ENCODE measurements around the gene LRRC19.
A peak's percentile ranks its signal among the peaks of the same experiment; 100 is the strongest.

The LRRC19 gene

DNA sequence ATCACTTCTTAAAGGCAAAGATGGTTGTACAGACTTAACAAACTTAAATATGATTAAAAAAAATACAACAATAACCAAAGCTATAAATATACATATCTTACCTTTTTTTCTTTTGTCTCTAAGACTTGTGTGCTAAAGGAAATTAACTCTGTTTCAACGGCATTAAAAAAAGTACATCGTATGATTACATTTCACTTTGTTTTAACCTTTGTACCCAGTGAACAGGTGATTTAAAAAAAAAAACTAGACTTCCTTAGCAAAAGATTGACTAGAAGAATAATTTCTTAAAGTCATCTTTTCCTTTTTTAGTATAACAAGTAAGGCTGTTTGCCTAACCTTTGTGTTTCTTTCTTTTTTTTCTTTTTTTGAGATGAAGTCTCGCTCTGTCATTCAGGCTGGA, at the start of gene LRRC19:
Gene LRRC19 (minus strand): TSS at position 182 of the 400 bp plus-strand sequence. CDS start 5,978 bp downstream, outside the sequence.
- DNase-seq (ENCODE audit: low spot score): no peak

GRCh38 chr9:27054841-27055240, 49.4 kb upstream of the LRRC19 start:
- DNase-seq (ENCODE audit: low spot score): no peak

DNA sequence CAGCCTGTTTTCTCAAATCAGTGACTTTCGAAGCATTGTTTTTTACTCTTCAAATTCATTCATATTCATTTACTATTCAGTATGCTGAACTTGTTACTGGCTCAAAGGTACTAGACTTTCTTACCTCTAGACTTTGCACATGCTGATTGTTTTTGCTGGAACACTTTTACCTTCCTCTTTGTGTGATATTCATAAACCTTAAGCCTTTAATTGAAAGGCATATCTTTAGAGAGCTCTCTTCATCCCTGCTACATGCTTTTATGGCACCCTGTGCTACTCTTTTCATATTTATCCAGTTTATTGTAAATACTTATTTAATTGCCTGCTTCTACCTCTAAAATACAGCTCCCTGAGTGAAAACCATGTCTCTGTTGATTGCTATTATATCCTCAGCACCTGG, 48.7 kb upstream of the LRRC19 start:
- DNase-seq (ENCODE audit: low spot score): no peak

GRCh38 chr9:27053369-27054022, 48.0 kb upstream of the LRRC19 start:
- no peak for DNase-seq (ENCODE audit: low spot score)

GRCh38 chr9:27047136-27047535, 41.7 kb upstream of the LRRC19 start:
- no peak for DNase-seq (ENCODE audit: low spot score)

- DNase-seq (ENCODE audit: low spot score): no peak
These were observed 37.7 kb upstream of the LRRC19 start for GRCh38 chr9:27043176-27043575.

DNA sequence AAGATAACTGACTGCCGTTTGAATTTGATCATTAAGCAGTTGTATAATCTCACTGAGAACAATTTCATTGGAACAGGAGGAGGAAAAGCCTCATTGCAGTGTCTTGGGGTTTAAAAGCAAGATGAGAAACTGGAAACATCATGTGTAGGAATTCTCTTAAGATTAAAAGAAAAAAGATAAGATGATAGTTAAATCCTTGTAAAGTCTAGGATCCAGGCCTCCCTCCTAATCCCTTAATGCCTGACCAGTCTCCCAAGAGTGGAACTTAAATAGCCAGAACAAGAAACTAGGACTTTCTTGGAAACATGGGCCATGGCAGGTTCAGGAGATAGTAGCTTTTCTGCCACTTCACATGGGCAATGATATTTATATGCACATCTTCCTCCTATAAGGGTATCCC, 37.0 kb upstream of the LRRC19 start:
- DNase-seq (ENCODE audit: low spot score): no peak

DNA sequence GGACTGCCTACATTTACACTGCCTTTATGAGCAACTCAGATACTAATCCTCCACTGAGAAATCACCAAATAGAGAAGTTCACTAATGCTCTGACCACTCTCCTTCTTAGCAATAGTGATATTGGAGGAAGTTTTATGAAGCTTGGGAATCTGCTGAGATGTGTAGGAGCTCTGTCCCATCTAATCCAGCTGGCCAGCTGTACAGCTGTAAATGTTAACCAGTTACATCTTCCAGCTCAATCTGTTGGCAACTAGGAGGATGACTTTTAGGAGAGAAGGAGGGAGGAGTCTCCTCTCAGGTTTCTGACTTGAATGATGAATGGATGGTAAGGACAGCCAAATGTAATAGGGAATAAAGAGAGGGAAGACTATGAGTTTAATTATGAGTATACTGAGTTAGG, 36.3 kb upstream of the LRRC19 start:
- DNase-seq (ENCODE audit: low spot score): no peak

DNA sequence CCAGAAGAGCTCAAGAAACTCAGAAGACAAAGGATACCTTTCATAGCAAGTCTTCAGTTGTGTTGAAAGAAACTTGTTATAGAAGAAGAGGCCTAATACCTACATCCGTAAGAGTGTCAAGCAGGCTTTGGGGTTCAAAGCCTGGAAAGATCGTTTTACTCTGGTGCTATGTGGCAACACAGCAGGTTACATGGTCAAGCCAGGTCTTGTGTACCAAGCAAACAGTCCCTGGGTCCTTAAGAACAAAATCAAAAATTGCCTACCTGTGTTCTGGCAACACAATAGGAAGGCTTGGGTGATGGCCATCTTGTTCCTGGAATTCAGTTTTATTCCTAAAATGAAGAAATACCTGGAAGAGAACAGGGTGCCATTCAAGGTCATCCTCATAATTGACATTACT, 32.0 kb upstream of the LRRC19 start:
- no peak for DNase-seq (ENCODE audit: low spot score)

DNA sequence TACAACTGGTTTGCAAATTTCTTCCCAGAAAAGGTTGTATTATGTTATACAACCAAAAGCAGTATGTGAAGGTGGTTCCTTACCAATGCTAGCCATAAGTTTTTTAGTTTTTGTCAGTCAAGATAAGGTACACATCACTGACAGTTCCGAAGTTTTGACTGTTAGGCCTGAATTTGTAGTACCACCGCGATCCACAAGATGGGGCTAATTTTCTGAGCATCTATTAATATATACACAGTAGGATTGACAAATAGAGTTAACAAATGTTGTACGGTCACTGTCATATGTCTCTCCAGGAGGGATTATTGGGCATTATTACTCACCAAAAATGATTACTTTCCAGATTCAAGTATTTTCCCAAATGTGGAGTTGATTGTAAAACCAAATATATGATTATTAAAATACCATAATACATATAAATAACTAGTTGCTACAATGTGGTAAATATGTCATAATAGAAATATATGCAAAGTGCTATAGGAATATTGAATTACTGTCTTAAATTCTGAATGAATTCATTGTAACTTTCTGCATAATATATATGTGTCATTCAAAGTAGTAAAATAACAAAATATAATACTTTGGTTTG, 28.4 kb upstream of the LRRC19 start:
- peak; percentile 61 for DNase-seq (ENCODE audit: low spot score)

GRCh38 chr9:27029186-27029585, 23.7 kb upstream of the LRRC19 start:
- DNase-seq (ENCODE audit: low spot score): no peak

- no peak for DNase-seq (ENCODE audit: low spot score)
These were observed 17.4 kb upstream of the LRRC19 start for GRCh38 chr9:27022920-27023319.

- DNase-seq (ENCODE audit: low spot score): no peak
These were observed 14.1 kb upstream of the LRRC19 start for GRCh38 chr9:27019589-27019988.

DNA sequence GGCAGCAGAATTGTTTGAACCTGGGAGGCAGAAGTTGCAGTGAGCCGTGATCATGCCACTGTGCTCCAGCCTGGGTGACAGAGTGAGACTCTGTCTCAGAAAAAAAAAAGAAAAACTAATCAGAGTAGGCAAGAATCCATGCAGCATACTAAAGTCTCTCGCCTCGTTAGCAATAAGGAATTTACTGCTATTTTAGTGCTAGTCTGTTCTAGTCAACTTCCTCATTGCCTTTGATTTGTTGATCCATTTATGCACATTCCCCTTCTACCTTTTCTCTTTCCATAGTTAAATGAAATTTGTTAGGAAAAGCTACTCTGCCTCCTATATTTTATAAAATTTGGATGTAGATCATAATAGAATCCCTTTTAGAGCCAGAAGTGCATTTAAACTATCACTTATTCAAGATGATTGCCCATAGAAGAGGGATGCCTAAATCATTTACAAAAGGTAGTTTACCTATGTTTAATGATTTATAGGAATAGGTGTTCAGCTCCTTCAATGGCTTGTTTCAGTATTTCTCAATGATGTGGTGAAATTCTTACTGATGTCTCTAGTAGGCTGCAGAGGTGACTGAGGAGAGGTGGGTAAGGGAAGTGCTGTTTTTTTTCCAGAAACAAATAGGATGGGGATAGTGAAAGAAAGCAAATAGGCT, 1.9 kb downstream of the LRRC19 start:
- no peak for DNase-seq (ENCODE audit: low spot score)

DNA sequence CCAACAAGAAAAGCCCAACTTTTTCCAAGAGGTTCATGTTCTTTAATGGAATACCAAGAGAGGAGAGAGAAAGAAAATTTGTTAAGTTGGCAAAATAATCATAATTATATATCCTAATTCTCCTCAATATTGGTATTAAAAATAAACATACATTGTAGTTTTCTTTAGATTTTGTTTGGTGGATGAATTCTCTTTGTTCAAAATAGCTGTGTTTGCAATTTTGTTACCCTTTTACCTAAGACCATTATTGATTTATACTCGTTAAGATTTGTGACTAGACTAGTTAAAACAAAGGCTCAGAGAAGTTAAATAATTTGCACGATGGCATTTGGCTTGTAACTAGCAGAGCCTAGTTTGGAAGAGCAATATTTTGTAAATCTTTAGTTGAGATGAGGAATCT, 9.7 kb downstream of the LRRC19 start:
- DNase-seq (ENCODE audit: low spot score): no peak

DNA sequence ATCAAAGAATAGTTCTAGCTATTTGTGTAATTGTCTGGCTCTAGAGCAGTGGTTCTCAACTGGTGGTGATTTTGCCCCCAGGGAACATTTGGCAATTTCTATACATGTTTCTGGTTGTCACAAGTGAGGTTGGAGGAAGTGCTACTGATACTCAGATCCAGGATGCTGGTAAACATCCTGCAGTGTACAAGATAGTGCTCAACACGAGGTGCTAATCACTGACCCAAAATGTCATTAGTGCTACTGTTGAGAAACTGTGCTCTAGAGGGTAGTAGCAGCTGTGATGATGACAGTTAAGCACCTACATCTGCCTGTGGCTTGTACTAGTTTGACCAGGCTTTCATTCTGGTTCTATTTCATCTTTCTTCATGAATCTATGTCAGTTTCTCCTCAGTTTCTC, 22.1 kb downstream of the LRRC19 start:
- no peak for DNase-seq (ENCODE audit: low spot score)

DNA sequence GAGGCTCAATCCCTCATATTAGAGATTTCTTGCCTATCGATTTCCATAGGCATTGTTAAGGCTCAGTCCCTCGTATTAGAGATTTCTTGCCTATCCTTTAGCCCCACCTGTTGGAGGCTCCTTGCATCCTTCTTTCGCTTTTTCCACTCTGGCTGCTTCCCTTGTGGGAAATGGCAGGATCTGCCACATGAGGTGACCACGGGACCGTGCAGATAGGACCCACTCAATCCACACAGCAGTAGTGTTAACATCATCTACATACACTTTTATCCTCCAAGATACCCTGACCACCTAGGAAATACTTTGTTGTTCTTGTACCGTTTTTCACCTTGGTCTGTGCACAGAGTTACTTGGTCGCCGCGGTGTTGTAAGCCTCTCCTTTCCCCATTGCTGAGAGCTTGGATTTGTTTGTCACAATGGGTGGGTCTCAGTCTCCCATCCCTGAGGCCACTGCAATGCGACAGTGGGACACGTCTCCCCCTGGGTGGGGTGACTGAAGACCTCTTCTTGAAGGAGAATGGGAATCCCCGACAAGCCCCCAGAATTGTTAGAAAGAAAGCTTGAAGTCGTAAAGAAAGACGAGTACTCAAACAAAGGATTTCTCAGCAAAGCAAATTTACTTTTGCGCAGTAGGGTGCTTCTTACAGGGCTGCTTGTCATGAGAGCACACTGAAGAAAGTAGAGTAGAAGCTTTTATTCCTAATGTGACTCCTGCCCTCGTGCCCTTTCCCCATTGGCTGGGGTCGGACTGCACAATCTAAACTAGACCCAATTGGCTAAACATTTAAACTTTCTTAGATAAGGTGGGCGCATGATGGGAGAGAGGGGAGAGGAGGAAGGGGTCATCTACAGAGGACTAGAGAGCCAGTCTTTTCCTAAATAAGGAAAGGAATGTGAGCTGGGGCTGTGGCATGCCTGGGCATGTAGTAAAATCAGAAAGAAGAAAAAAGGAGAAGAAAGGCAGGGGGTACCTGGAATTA, 29.5 kb downstream of the LRRC19 start:
- DNase-seq (ENCODE audit: low spot score): peak; percentile 44

DNA sequence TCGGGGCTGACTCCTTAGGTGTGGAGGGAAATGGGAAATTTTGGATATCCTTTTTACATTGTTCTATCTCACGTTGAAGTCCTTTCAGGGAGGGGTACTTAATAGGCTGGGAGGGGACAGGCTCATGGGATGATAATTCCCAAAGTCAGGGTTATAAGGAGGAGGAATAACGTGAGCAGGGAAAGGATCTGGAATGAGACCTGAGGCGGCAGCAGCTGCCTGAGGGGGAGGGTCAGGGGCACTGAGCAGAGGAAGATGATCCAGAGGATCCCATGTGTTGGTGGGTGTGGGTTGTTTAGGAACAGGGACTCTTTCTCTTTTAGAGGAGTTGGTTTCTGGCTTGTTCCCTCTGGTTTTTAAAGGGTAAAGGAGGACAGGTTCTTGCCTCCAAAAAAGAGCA, 30.5 kb downstream of the LRRC19 start:
- DNase-seq (ENCODE audit: low spot score): no peak

- DNase-seq (ENCODE audit: low spot score): no peak
These were observed 31.5 kb downstream of the LRRC19 start for GRCh38 chr9:26973989-26974388.

DNA sequence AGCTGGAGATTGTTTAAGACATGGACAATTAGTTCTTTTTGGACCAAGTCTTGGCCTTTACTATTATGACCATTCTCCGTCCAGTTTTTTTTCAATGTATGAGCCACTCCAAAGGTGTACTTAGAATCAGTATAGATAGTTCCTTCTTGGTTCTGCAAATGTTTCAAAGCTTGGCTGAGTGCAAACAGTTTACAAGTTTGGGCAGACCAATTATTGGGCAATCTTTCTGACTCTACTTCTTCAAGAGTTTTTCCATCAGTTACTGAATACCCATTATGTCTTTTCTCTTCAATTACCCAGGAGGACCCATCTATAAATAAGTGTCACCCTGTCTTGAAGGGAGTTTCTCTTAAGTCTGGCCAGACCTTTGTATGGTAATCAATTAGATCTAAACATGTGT, 33.8 kb downstream of the LRRC19 start:
- DNase-seq (ENCODE audit: low spot score): no peak

DNA sequence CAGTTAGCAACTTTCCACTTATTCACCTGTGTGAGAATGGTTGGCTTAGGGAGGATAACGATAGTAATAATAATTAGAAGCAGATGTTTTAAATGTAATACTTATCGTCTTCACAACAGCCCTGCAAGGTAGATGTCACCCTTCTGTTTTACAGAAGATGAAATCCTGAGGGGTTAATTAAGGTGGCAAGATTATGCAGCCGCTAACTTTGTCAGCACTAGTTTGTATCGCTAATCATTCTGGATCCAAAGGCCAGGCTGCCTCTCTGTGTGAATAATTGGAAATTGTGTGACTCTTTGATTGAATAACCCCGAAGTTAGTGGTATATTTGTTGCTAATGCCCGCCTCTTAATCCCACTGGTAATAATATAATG, 48.6 kb downstream of the LRRC19 start:
- DNase-seq (ENCODE audit: low spot score): peak; percentile 31

All from RKO (cell line).